Immature natural killer cell (primary cell): ENCODE measurements around the gene ALDH3A1. TPM values are rescaled to one million over a fixed set of nuclear protein-coding genes. Genes with fewer than 3 reads are reported as not detected.

Experiments
- DNase-seq, 3 donors: peaks; one replicate each; pipeline ENCODE4 v3.0.0; 2022; ENCODE audit warnings: mixed read lengths in 1 of 3
- H3K27ac Mint-ChIP-seq, 6 donors: one replicate each; pipeline ENCODE4 v1.8.0; 2020; ENCODE audit warnings: mixed read lengths in 6 of 6, mild to moderate bottlenecking in 5 of 6, inconsistent platforms in 4 of 6, moderate library complexity in 3 of 6
- H3K27me3 Mint-ChIP-seq, 3 donors: one replicate each; pipeline ENCODE4 v1.8.0; 2020 to 2021; ENCODE audit warnings: low read depth in 3 of 3, mild to moderate bottlenecking in 3 of 3, mixed read lengths in 3 of 3, moderate library complexity in 3 of 3, inconsistent platforms in 1 of 3
- H3K36me3 Mint-ChIP-seq, 3 donors: one replicate each; pipeline ENCODE4 v1.8.0; 2020; ENCODE audit warnings: mixed read lengths in 3 of 3, inconsistent platforms in 2 of 3, mild to moderate bottlenecking in 2 of 3
- H3K4me1 Mint-ChIP-seq, 2 donors: one replicate each; pipeline ENCODE4 v1.8.0; 2020; ENCODE audit warnings: inconsistent platforms in 2 of 2, mild to moderate bottlenecking in 2 of 2, mixed read lengths in 2 of 2, moderate library complexity in 1 of 2
- H3K4me3 Mint-ChIP-seq, 5 donors: one replicate each; pipeline ENCODE4 v1.8.0; 2020; ENCODE audit warnings: mild to moderate bottlenecking in 5 of 5, mixed read lengths in 5 of 5, inconsistent platforms in 3 of 5, moderate library complexity in 3 of 5
- H3K9me3 Mint-ChIP-seq, 6 donors: one replicate each; pipeline ENCODE4 v1.8.0; 2020; ENCODE audit warnings: mild to moderate bottlenecking in 6 of 6, mixed read lengths in 6 of 6, inconsistent platforms in 4 of 6, moderate library complexity in 3 of 6
- polyA plus RNA-seq, 3 donors: library from polyadenylated mRNA; unstranded; fragments of 300-500 nt; fragmentation: Illumina TruSeq; gene quantifications; one replicate each; pipeline ENCODE4 v1.2.3, GENCODE V29; 2021

The ALDH3A1 gene
- polyA plus RNA-seq, 3 donors from 2014 or later = 0.31 to 0.43 TPM; not detected in 1

DNA sequence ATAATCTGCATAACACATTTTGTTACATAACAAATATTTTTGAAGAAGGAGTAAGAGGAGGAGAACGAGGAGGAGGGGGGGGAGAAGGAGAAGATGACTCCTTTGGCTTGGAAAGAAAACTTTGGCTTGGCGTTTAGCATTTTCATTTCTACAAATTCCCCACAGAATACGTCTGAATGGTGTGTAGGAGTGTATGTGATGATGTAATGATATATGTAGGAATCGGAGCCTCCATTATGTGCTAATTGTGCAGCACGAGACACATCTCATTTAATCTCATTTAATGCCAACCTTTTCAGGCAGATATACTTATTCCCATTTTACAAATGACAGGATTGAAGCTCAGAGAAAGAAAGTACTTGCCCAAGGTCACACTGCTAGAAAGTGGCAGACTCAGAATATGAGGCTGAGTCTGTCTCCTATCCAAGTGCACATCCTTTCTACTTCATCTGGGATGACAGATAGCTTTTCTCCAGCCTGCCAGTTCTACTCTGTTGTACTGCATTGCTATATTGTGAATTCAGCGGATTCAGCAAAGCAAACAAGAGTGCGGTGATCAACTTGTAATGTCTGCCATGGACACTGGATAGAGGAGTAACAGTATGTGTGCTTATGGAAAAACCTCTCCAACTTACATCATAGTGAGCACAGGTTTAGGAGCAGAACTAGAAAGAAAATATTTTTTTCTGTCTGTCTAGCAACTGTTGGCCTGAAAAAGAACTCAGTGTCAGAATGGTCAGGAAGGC, 21.3 kb downstream of the ALDH3A1 start:
- Mint-ChIP-seq H3K4me3 (no peak overlapping the region), H3K36me3 (no peaks in the 10 kb centered on the region), H3K4me1 (peaks cover 19 to 21% of the 10 kb centered on the region in 2 donors), H3K27ac (peak overlapping the region in 4 of 6 donors; percentile 17 to 58 (median 32)), H3K9me3 (no peaks in the 10 kb centered on the region), H3K27me3 (peaks cover 2 to 8% (median 8%) of the 10 kb centered on the region in 3 donors)
- DNase-seq = no peak

- peak overlapping the region; percentile 46 to 73 (median 56) for H3K27ac Mint-ChIP-seq
- peaks cover 19 to 21% of the 10 kb centered on the region in 2 donors for H3K4me1 Mint-ChIP-seq
- DNase-seq = no peak
- peaks cover 2 to 8% (median 8%) of the 10 kb centered on the region in 3 donors for H3K27me3 Mint-ChIP-seq
- peak overlapping the region; percentile 71 to 85 (median 74) for H3K4me3 Mint-ChIP-seq
- peaks cover 0 to under 1% (median 0%) of the 10 kb centered on the region in 6 donors for H3K9me3 Mint-ChIP-seq
- no peaks in the 10 kb centered on the region for H3K36me3 Mint-ChIP-seq
Observed at GRCh38 chr17:19725486-19725885, 22.6 kb downstream of the ALDH3A1 start.

DNA sequence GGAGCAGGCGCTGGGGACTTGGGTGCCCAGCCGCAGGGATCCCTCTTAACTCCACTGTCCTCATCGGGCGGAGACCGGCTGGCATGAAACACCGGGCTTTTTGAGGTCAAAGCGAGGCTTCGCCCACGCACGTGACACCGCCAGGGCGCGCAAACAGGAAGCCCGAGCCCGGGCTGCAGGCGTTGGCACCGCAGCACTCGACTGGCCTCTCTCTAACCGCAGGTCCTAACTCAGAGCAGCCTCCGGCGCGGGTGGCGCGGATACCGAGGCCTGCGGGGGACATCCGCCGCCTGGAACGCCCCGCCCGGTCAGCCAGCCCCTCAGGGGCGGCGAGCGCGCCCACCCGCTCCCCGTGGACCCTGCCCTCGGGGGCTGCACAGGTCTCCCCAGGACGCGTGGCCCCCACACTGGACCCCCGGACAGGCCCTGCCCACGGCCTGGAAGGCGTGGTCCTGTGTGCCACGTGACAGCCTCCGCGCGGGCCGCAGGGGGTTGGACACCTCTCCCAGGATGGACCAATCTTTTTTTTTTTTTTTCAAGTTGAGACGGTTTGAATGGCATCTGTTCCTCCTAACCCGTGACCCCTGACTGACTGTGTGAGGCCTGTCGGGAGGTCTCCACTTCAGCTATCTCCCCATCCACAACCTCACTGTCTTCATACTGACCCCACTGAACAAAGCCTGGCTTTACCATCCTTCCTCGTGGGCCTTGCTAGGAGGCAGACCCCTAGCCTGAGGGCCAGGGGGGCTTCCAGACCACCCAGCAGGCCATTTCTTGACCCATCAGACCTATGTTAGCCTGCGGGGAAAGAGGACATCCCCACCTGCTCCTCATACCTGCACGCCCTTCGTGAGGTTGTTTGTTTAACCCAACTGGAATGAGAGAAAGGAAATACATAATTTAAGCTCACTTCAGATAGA, 23.3 kb downstream of the ALDH3A1 start:
- peak; percentile 75 to 76 (median 76) for DNase-seq
- Mint-ChIP-seq H3K27me3 (peaks cover 4 to 9% (median 8%) of the 10 kb centered on the region in 3 donors), H3K36me3 (no peaks in the 10 kb centered on the region), H3K4me3 (peak overlapping the region; percentile 71 to 85 (median 80)), H3K27ac (peak overlapping the region; percentile 57 to 86 (median 74)), H3K9me3 (peaks cover 0 to 1% (median 0%) of the 10 kb centered on the region in 6 donors), H3K4me1 (peaks cover 19 to 21% of the 10 kb centered on the region in 2 donors)

GRCh38 chr17:19723964-19724363, 24.1 kb downstream of the ALDH3A1 start:
- DNase-seq = no peak
- Mint-ChIP-seq H3K4me3 (peak overlapping the region; percentile 71 to 80 (median 76)), H3K36me3 (no peaks in the 10 kb centered on the region), H3K27ac (peak overlapping the region; percentile 49 to 86 (median 72)), H3K9me3 (peaks cover 0 to 1% (median 0%) of the 10 kb centered on the region in 6 donors), H3K4me1 (peaks cover 19 to 21% of the 10 kb centered on the region in 2 donors), H3K27me3 (peaks cover 4 to 10% (median 8%) of the 10 kb centered on the region in 3 donors)

DNA sequence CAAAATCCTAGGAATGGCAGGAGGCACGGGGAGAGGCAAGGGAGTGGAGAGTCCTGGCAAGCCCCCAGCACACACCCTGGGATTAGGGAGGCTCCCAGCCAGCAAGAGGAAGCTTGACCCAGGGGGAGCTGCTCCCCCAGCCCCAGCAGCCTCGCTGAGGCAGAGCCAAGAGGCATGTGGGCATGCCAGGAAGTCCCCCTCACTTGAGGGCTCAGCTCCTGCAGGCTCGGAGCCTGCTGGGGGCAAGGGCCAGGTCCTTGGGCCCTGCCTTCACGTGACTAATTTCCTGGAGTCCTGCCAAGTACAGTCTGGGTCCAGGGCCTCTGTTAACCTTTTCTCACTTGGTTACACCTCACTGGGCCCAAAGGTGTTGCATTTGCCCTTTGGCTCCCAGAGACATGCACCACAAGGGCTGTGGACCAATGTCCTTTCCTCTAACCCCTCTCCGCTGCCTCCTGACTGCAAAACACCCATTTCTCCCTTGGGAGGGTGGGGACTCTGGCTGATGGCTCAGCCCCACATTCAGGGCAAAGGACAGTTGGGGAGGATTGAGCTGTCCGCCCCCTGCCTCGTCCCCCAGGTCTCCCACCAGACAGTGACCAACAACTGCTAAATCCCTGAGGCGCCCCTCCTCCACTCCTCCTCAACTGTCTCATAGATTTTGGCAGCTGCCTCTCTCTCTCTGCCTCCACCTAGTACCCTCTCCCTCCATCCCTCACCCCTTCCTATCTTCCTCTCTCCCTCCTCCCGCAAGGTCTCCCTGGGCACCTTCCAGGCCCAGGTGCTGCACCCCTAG, 27.3 kb downstream of the ALDH3A1 start:
- no peaks in the 10 kb centered on the region for H3K36me3 Mint-ChIP-seq
- H3K4me1 Mint-ChIP-seq = peaks cover 17 to 21% of the 10 kb centered on the region in 2 donors
- peak overlapping the region in 1 of 6 donors; percentile 36 for H3K27ac Mint-ChIP-seq
- DNase-seq = no peak
- peaks cover 0 to 1% (median 0%) of the 10 kb centered on the region in 6 donors for H3K9me3 Mint-ChIP-seq
- peaks cover 4 to 10% (median 8%) of the 10 kb centered on the region in 3 donors for H3K27me3 Mint-ChIP-seq
- H3K4me3 Mint-ChIP-seq = no peak overlapping the region

- no peak for DNase-seq
- Mint-ChIP-seq H3K4me3 (no peak overlapping the region), H3K9me3 (peaks cover 0 to 1% (median 0%) of the 10 kb centered on the region in 6 donors)
Observed at GRCh38 chr17:19720210-19720475, 28.0 kb downstream of the ALDH3A1 start.

GRCh38 chr17:19719355-19720209, 28.5 kb downstream of the ALDH3A1 start:
- H3K9me3 Mint-ChIP-seq = peaks cover 0 to 1% (median 0%) of the 10 kb centered on the region in 6 donors
- DNase-seq = no peak
- peaks cover 9 to 10% of the 10 kb centered on the region in 2 donors for H3K4me1 Mint-ChIP-seq
- peak overlapping the region in 1 of 5 donors; percentile 5 for H3K4me3 Mint-ChIP-seq
- no peaks in the 10 kb centered on the region for H3K36me3 Mint-ChIP-seq
- H3K27me3 Mint-ChIP-seq = peaks cover 3 to 4% (median 4%) of the 10 kb centered on the region in 3 donors
- H3K27ac Mint-ChIP-seq = peak overlapping the region in 2 of 6 donors; percentile 44 to 62

More at GRCh38 chr17:19720210-19720475, 28.0 kb downstream of the ALDH3A1 start:
- Mint-ChIP-seq H3K27me3 (peaks cover 4 to 8% (median 6%) of the 10 kb centered on the region in 3 donors), H3K4me1 (peaks cover 13 to 15% of the 10 kb centered on the region in 2 donors), H3K36me3 (no peaks in the 10 kb centered on the region), H3K27ac (peak overlapping the region in 1 of 6 donors; percentile 49)

DNA sequence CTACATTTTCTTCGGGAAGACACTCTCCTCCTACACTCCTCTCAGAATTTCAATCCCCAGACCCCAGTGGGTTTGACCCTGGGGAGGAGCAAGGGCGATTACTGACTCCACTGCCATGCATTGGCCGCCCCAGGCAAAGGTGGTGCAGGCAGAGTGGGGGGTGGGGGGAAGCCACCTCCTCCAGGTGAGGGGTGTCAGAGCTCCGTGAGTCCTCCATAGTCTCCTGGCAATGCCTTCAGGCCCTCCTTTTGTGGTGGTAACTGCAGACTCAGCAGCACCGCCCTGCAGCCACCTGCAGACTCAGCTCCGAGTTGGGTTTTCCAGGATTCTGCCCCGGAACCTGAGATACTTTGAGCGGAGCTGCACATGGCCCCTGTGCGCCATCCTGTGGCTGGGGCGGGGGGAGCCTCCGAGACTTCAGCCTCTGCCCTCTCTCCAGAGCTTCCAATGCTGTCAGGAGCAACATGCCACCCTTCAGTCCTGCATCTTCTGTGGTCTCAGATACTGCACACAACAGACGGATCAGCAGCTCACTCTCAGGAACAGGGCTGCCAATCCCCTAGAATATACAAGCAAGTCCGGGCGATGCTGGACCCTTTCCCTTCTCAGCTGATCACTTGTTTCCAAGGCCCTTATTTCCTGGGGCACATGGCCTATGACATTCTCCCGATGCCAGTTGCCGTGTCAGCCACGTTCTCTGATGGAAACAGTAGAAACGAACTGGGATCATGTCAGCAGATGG, 29.3 kb downstream of the ALDH3A1 start:
- Mint-ChIP-seq H3K4me1 (peaks cover 3% of the 10 kb centered on the region in 2 donors), H3K27ac (peak overlapping the region in 2 of 6 donors; percentile 44 to 62), H3K9me3 (peaks cover 0 to 1% (median 0%) of the 10 kb centered on the region in 6 donors), H3K4me3 (peak overlapping the region in 1 of 5 donors; percentile 5), H3K36me3 (no peaks in the 10 kb centered on the region), H3K27me3 (peaks cover 0 to 2% (median 2%) of the 10 kb centered on the region in 3 donors)
- DNase-seq = no peak

- Mint-ChIP-seq H3K4me1 (peaks cover 0 to 2% of the 10 kb centered on the region in 2 donors), H3K9me3 (peaks cover 0 to 1% (median 0%) of the 10 kb centered on the region in 6 donors), H3K4me3 (no peak overlapping the region), H3K27me3 (peaks cover 0 to 2% (median 2%) of the 10 kb centered on the region in 3 donors), H3K27ac (peak overlapping the region in 1 of 6 donors; percentile 24), H3K36me3 (no peaks in the 10 kb centered on the region)
- DNase-seq = no peak
Observed at GRCh38 chr17:19718041-19718612, 30.0 kb downstream of the ALDH3A1 start.

DNA sequence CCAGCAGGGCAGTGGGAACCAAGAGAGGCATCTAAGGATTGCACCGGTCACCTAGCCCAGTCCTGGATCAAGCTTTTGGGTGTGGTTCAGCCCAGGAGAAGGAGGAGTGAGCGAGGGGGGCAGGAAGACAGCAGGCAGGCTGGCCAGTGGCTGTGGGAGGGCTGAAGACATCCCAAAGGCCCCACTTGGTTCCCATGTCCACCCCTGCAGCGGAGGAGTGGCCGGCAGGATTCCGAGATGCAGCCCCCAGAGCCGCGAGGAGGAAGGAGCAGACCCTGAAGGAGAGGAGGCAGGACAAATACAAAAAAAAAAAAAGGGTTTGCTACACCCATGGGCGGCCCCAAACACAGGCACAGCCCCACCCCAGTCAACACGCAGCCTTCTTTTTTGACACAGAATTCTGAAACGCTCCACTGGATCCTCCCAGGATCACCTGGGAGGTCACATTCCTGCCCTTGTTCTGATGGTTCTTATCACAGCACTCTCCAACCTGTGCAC, 30.6 kb downstream of the ALDH3A1 start:
- H3K4me3 Mint-ChIP-seq = no peak overlapping the region
- H3K9me3 Mint-ChIP-seq = peaks cover 0 to 1% (median 0%) of the 10 kb centered on the region in 6 donors
- H3K27ac Mint-ChIP-seq = no peak overlapping the region
- peaks cover 0 to 2% of the 10 kb centered on the region in 2 donors for H3K4me1 Mint-ChIP-seq
- H3K27me3 Mint-ChIP-seq = peaks cover 0 to 2% (median 2%) of the 10 kb centered on the region in 3 donors
- DNase-seq = no peak
- H3K36me3 Mint-ChIP-seq = no peaks in the 10 kb centered on the region

- Mint-ChIP-seq H3K27ac (no peak overlapping the region), H3K4me1 (no peaks in the 10 kb centered on the region), H3K27me3 (peaks cover 0 to 2% (median 2%) of the 10 kb centered on the region in 3 donors), H3K9me3 (peaks cover 0 to 1% (median 0%) of the 10 kb centered on the region in 6 donors), H3K36me3 (no peaks in the 10 kb centered on the region), H3K4me3 (no peak overlapping the region)
- no peak for DNase-seq
Observed at GRCh38 chr17:19717031-19717360, 31.1 kb downstream of the ALDH3A1 start.
